Bronchial epithelial cell (primary cell): ENCODE results near the gene PSMD10. TPM values are rescaled to one million over a fixed set of nuclear protein-coding genes. Genes with fewer than 3 reads are reported as not detected.

ENCODE experiments used
- DNase-seq: peaks from one replicate; pipeline ENCODE4 v3.0.0-alpha.2; 2010; ENCODE audit warnings: low read depth
- FAIRE-seq: peaks from 2 replicates; lab custom pipeline; 2011; peaks lifted over from hg19 to GRCh38; lab: Jason Lieb, UNC
- H3K27me3 ChIP-seq: 2 replicates; pipeline ENCODE4 v1.5.1; 2011; ENCODE audit warnings: low read length; ENCODE audit not compliant: control insufficient read depth, insufficient read depth
- H3K36me3 ChIP-seq: 2 replicates; pipeline ENCODE4 v1.5.1; 2011; ENCODE audit warnings: low read length; ENCODE audit not compliant: control insufficient read depth, insufficient read depth
- H3K4me3 ChIP-seq: 2 replicates; pipeline ENCODE4 v1.5.1; 2011; ENCODE audit warnings: mild to moderate bottlenecking, low read depth, low read length, control low read depth
- CTCF ChIP-seq: IDR thresholded peaks from 2 replicates; pipeline ENCODE4 v1.5.1; 2011; ENCODE audit warnings: mild to moderate bottlenecking, moderate library complexity, low read length, control low read depth, inconsistent platforms; ENCODE audit not compliant: insufficient read depth, severe bottlenecking
- total RNA-seq: library from RNA; depleted of rRNA; stranded (reverse); fragments of >200 nt; gene quantifications from 2 replicates; pipeline ENCODE4 v1.2.1, GENCODE V29; 2014

Gene PSMD10
- total RNA-seq, 1 donor from 2014 or later = 91.9 TPM

- TF ChIP-seq CTCF = no peak
- Histone ChIP-seq H3K4me3 (no peak overlapping the region), H3K36me3 (peaks cover 1% of the 10 kb centered on the region), H3K27me3 (no peaks in the 10 kb centered on the region)
- no peak for FAIRE-seq
- peak; percentile 61 for DNase-seq
Observed at GRCh38 chrX:108131471-108131870, 40.1 kb upstream of the PSMD10 start.

- H3K4me3 ChIP-seq = no peak overlapping the region
- no peaks in the 10 kb centered on the region for H3K27me3 ChIP-seq
- H3K36me3 ChIP-seq = peaks cover 1% of the 10 kb centered on the region
- DNase-seq (no peak), FAIRE-seq (no peak)
- TF ChIP-seq CTCF = no peak
Observed at GRCh38 chrX:108130889-108131288, 39.5 kb upstream of the PSMD10 start.

GRCh38 chrX:108127152-108127551, 35.8 kb upstream of the PSMD10 start:
- Histone ChIP-seq H3K27me3 (no peaks in the 10 kb centered on the region), H3K4me3 (no peak overlapping the region), H3K36me3 (no peaks in the 10 kb centered on the region)
- no peak for DNase-seq
- no peak for TF ChIP-seq CTCF
- no peak for FAIRE-seq

GRCh38 chrX:108126661-108127060, 35.3 kb upstream of the PSMD10 start:
- no peaks in the 10 kb centered on the region for H3K27me3 ChIP-seq
- FAIRE-seq (no peak), DNase-seq (no peak)
- H3K36me3 ChIP-seq = no peaks in the 10 kb centered on the region
- TF ChIP-seq CTCF = no peak
- H3K4me3 ChIP-seq = no peak overlapping the region

GRCh38 chrX:108123591-108124366, 32.4 kb upstream of the PSMD10 start:
- DNase-seq = peak; percentile 7
- no peak overlapping the region for H3K4me3 ChIP-seq
- H3K36me3 ChIP-seq = no peaks in the 10 kb centered on the region
- no peak for FAIRE-seq
- no peak for TF ChIP-seq CTCF
- H3K27me3 ChIP-seq = no peaks in the 10 kb centered on the region

GRCh38 chrX:108122748-108123147, 31.4 kb upstream of the PSMD10 start:
- FAIRE-seq (no peak), DNase-seq (peak; percentile 83)
- no peaks in the 10 kb centered on the region for H3K36me3 ChIP-seq
- H3K4me3 ChIP-seq = no peak overlapping the region
- TF ChIP-seq CTCF = no peak
- H3K27me3 ChIP-seq = no peaks in the 10 kb centered on the region
